Cardiac muscle cell (in vitro differentiated cells and primary cell): Measurements from ENCODE around the gene IL27RA. TPM values are rescaled to one million over a fixed set of nuclear protein-coding genes. Genes with fewer than 3 reads are reported as not detected.

Source experiments
- DNase-seq, 2 donors: peaks; one replicate each; pipeline versions ENCODE4 v3.0.0 to v3.0.0-alpha.2; 2010 to 2017; ENCODE audit warnings: low read depth in 1 of 2, low spot score in 1 of 2
- H3K27ac ChIP-seq: fragments of 200-600 bp; sonication (generic); 2 replicates; pipeline ENCODE4 v1.5.1; 2016
- H3K27me3 ChIP-seq: fragments of 200-600 bp; sonication (generic); 2 replicates; pipeline ENCODE4 v1.6.0; 2016; ENCODE audit warnings: control low read depth
- H3K36me3 ChIP-seq: fragments of 200-600 bp; sonication (generic); 2 replicates; pipeline ENCODE4 v1.5.1; 2016; ENCODE audit warnings: control low read depth
- H3K4me1 ChIP-seq: fragments of 200-600 bp; sonication (generic); 2 replicates; pipeline ENCODE4 v1.8.1; 2017; ENCODE audit warnings: low read depth, mild to moderate bottlenecking, mixed run types
- H3K4me3 ChIP-seq: fragments of 200-600 bp; sonication (generic); 2 replicates; pipeline ENCODE4 v1.5.1; 2016; ENCODE audit warnings: mild to moderate bottlenecking
- H3K9me3 ChIP-seq: fragments of 200-600 bp; sonication (generic); 2 replicates; pipeline ENCODE4 v1.5.1; 2017; ENCODE audit warnings: low read depth, mild to moderate bottlenecking, control low read depth
- polyA plus RNA-seq: library from polyadenylated mRNA; unstranded; fragments of >200 nt; fragmentation: Nextera tagmentation; extraction: Ambion mirVana; gene quantifications from 2 replicates; pipeline ENCODE4 v1.2.1, GENCODE V29; 2016
- total RNA-seq: library from RNA; depleted of rRNA; stranded (reverse); fragments of >200 nt; gene quantifications from 2 replicates; pipeline ENCODE4 v1.2.3, GENCODE V29; 2016
- TF ChIP-seq, protein P1 (sequence below): IDR thresholded peaks from 2 replicates; pipeline ENCODE4 v1.5.1; 2012; ENCODE audit warnings: low read depth, mild to moderate bottlenecking, low read length

IL27RA gene
- total and polyA plus RNA-seq, 2 experiments from 2014 or later: 4.3 to 7.1 TPM

DNA sequence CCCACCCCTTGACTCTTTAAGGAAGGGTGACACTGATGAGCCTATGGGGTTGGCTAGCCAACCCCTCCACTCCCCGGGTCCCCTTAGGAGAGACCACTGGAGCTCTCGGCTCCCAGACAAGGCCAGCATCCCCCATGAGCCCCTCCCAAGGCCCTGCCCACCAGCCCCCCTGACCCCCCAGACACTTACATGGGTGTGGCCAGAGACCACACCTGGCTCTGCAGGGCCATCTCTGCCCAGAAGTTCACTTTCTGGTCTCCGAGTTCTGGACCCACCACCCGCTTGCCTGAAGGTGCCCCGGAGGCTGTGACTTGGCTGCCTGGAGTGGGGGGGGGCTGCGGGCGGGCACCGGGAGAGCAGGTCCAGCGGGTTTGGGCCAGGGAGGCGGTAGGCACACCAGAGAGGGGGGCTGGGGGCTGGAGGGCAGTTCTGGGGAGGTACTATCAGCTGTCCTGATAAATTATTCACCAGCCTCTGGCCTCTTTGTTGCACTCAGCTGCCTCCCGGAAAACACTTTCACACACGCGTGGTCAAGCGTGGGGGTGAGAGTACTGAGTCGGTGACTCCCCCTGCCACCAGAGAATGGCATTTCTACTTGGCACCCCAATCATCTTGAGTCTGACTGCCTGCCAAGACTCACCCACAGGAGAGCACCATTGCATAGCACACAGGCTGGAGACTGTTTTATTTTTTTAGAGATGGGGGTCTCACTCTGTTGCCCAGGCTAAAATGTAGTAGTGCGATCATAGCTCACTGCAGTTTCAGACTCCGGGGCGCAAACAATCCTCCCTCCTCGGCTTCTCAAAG lies 30.4 kb downstream of the IL27RA start, which contains the start of gene PALM3:
PALM3 (minus strand) TSS at position 326 of the 807 bp plus-strand sequence; CDS start at position 230, 96 bp downstream.
- Histone ChIP-seq H3K27ac (no peak within 1 kb of the TSS), H3K27me3 (peaks cover 23% of the 10 kb centered on the region), H3K4me1 (peaks cover 4% of the 10 kb centered on the region), H3K9me3 (no peaks in the 10 kb centered on the region), H3K36me3 (no peaks in the 10 kb centered on the region), H3K4me3 (no peak within 1 kb of the TSS)
- TF ChIP-seq, protein P1, sequence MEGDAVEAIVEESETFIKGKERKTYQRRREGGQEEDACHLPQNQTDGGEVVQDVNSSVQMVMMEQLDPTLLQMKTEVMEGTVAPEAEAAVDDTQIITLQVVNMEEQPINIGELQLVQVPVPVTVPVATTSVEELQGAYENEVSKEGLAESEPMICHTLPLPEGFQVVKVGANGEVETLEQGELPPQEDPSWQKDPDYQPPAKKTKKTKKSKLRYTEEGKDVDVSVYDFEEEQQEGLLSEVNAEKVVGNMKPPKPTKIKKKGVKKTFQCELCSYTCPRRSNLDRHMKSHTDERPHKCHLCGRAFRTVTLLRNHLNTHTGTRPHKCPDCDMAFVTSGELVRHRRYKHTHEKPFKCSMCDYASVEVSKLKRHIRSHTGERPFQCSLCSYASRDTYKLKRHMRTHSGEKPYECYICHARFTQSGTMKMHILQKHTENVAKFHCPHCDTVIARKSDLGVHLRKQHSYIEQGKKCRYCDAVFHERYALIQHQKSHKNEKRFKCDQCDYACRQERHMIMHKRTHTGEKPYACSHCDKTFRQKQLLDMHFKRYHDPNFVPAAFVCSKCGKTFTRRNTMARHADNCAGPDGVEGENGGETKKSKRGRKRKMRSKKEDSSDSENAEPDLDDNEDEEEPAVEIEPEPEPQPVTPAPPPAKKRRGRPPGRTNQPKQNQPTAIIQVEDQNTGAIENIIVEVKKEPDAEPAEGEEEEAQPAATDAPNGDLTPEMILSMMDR: no peak
- no peak for DNase-seq

DNA sequence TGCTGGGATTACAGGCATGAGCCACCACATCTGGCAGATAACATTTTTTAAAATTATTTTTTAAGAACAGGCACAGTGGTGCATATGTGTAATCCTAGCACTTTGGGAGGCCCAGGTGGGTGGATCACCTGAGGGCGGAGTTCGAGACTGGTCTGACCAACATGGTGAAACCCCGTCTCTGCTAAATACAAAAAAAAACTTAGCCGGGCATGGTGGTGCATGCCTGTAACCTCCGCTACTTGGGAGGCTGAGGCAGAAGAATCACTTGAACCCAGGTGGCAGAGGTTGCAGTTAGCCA lies 30.9 kb downstream of the IL27RA start:
- Histone ChIP-seq H3K4me1 (peaks cover 4% of the 10 kb centered on the region), H3K9me3 (no peaks in the 10 kb centered on the region), H3K4me3 (no peak overlapping the region), H3K27me3 (peaks cover 23% of the 10 kb centered on the region), H3K36me3 (no peaks in the 10 kb centered on the region), H3K27ac (no peak overlapping the region)
- DNase-seq: no peak
- TF ChIP-seq, protein P1: no peak

DNA sequence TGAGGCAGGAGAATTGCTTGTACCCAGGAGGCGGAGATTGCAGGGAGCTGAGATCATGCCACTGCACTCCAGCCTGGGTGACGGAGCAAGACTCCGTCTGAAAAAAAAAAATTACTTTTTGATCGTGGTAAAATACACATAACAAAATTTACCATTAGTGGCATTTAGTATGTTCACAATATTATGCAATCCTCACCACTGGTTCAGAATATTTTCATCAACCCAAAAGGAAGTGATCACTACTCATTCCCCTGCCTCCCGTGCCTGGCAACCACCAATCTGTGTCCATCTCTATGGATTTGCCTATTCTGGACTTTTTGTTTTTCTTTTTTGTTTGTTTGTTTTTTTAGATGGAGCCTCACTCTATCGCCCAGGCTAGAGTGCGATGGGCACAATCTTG lies 31.5 kb downstream of the IL27RA start:
- TF ChIP-seq, protein P1: no peak
- H3K27ac ChIP-seq: no peak overlapping the region
- H3K4me1 ChIP-seq: no peaks in the 10 kb centered on the region
- peak in 1 of 2 donors; percentile 11 for DNase-seq
- H3K27me3 ChIP-seq: peaks cover 18% of the 10 kb centered on the region
- H3K4me3 ChIP-seq: no peak overlapping the region
- no peaks in the 10 kb centered on the region for H3K9me3 ChIP-seq
- no peaks in the 10 kb centered on the region for H3K36me3 ChIP-seq

DNA sequence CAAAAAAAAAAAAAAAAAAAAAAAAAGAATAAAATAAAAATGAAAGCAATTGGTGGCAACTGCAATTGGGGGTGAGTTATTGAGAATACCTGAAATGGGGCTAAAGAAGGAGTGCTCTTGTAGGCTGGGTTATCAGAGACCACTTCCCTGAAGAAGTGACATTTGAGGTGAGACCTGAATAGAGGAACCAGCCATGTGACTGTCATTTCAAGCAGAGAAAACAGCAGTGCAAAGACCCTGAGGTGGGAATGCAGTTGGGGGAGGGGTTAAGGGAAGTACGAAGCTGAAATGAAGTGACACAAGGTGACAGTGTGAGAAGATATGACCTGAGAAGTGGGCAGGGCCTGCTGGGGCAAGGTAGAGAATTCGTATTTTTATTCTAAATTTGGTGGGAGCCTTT lies 34.6 kb downstream of the IL27RA start:
- no peak for DNase-seq
- TF ChIP-seq, protein P1: no peak
- H3K27ac ChIP-seq: no peak overlapping the region
- no peaks in the 10 kb centered on the region for H3K4me1 ChIP-seq
- no peaks in the 10 kb centered on the region for H3K36me3 ChIP-seq
- no peak overlapping the region for H3K4me3 ChIP-seq
- H3K27me3 ChIP-seq: no peaks in the 10 kb centered on the region
- H3K9me3 ChIP-seq: no peaks in the 10 kb centered on the region

DNA sequence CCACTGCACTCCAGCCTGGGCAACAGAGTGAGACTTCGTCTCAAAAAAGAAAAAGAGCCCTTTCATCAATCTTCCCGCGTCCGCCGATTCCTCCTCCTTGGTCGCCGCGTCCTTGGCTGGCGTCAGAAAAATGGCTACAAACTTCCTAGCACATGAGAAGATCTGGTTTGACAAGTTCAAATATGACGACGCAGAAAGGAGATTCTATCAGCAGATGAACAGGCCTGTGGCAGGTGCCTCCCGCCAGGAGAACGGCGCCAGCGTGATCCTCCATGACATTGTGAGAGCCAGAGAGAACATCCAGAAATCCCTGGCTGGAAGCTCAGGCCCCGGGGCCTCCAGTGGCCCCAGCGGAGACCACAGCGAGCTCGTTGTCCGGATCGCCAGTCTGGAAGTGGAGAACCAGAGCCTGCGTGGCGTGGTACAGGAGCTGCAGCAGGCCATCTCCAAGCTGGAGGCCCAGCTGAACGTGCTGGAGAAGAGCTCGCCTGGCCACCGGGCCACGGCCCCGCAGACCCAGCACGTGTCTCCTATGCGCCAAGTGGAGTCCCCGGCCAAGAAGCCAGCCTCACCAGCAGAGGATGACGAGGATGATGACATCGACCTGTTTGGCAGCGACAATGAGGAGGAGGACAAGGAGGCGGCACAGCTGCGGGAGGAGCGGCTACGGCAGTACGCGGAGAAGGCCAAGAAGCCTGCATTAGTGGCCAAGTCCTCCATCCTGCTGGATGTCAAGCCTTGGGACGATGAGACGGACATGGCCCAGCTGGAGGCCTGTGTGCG lies 38.9 kb downstream of the IL27RA start:
- no peaks in the 10 kb centered on the region for H3K36me3 ChIP-seq
- peaks cover 13% of the 10 kb centered on the region for H3K27me3 ChIP-seq
- no peak overlapping the region for H3K4me3 ChIP-seq
- H3K9me3 ChIP-seq: no peaks in the 10 kb centered on the region
- TF ChIP-seq, protein P1: no peak
- H3K27ac ChIP-seq: no peak overlapping the region
- DNase-seq: no peak
- H3K4me1 ChIP-seq: peaks cover 15% of the 10 kb centered on the region
